Measurements from ENCODE around the gene FOXL3. TPM values are rescaled to one million over a fixed set of nuclear protein-coding genes. Genes with fewer than 3 reads are reported as not detected.

FOXL3 gene
- total RNA-seq, 1 experiment from 2014 or later = not detected

GRCh38 chr7:327991-328702 is 38.2 kb downstream of the FOXL3 start:
- no TSS peak for BruUV-seq (replicated peaks)
- intact Hi-C loops (cut with micrococcal nuclease) = loop anchor here (10.0 kb wide), 1 partner anchor 187 kb away; the partner anchor contains the start of gene PDGFA
- no peak overlapping the region for H3K4me2 ChIP-seq (ENCODE audit: low read length)
- TF ChIP-seq EZH2 (IDR thresholded peaks at IDR 0.05) = no peak
- no peak for TF ChIP-seq YY1 (IDR thresholded peaks at IDR 0.05; ENCODE audit: extremely low read depth, insufficient replicate concordance, low read depth, low read length)
- no peak for TF ChIP-seq SP1 (IDR thresholded peaks at IDR 0.05; ENCODE audit: low read depth)
- no peak for TF ChIP-seq ATF3 (IDR thresholded peaks at IDR 0.05)
- TF ChIP-seq POLR2AphosphoS5 (IDR thresholded peaks at IDR 0.05; ENCODE audit: low read depth, low read length) = no peak
- TF ChIP-seq ZBTB33 (IDR thresholded peaks at IDR 0.05; ENCODE audit: extremely low read depth, insufficient replicate concordance, low read length) = no peak
- no peak for TF ChIP-seq MAX (IDR thresholded peaks at IDR 0.05)
- no peak for TF ChIP-seq ZNF274 (IDR thresholded peaks at IDR 0.05; ENCODE audit: low read depth, low read length)
- TF ChIP-seq RAD21 (IDR thresholded peaks at IDR 0.05; ENCODE audit: low read depth) = no peak
- no peak for TF ChIP-seq TCF7L2 (IDR thresholded peaks at IDR 0.05; ENCODE audit: borderline replicate concordance, extremely low read depth, insufficient read depth, insufficient read length)
- no peak for TF ChIP-seq ZFX (IDR thresholded peaks at IDR 0.05)
- no peak for TF ChIP-seq CBX3 (IDR thresholded peaks at IDR 0.05; ENCODE audit: low read depth)
- no peak for TF ChIP-seq POLR2A (IDR thresholded peaks at IDR 0.05; ENCODE audit: borderline replicate concordance, extremely low read depth, insufficient read depth, insufficient read length)
- TF ChIP-seq EZH2phosphoT487 (IDR thresholded peaks at IDR 0.05; ENCODE audit: borderline replicate concordance) = no peak
- TF ChIP-seq CEBPB (IDR thresholded peaks at IDR 0.05; ENCODE audit: low read depth) = no peak
- no peak for TF ChIP-seq SIN3A (IDR thresholded peaks at IDR 0.05; ENCODE audit: low read depth)
- TF ChIP-seq ELF1 (IDR thresholded peaks at IDR 0.05; ENCODE audit: borderline replicate concordance, low read depth) = no peak
- no peak for TF ChIP-seq FOSL1 (IDR thresholded peaks at IDR 0.05; ENCODE audit: low read depth)
- TF ChIP-seq JUND (IDR thresholded peaks at IDR 0.05) = no peak
- H3K4me3 ChIP-seq (replicated peaks in 1 of 2; ENCODE audit: low read depth in 1 of 2, low read length in 2 of 2) = no peak overlapping the region
- peaks cover 2 to 7% of the 10 kb centered on the region in 2 experiments; a peak in 2 of 4 replicates for H3K4me1 ChIP-seq (ENCODE audit: control insufficient read depth in 1 of 2, insufficient read depth in 2 of 2, low read length in 2 of 2)
- H3K27me3 ChIP-seq (ENCODE audit: insufficient read depth, low read length) = no peaks in the 10 kb centered on the region; the same call in 1 of the 2 replicates
- no peak for DNase-seq (ENCODE audit: low read depth, low spot score)
- CTCF ChIA-PET = no interaction called here
- no peak for ATAC-seq
- RAD21 ChIA-PET (ENCODE audit: low non-redundant PET in 1 of 2, low total read pairs in 2 of 2, uncharacterized antibody in 2 of 2, unreplicated experiment in 2 of 2) = no interaction called here
- H3K79me2 ChIP-seq (ENCODE audit: insufficient read depth, low read length) = no peaks in the 10 kb centered on the region
- H4K20me1 ChIP-seq (ENCODE audit: insufficient read depth) = no peaks in the 10 kb centered on the region
- no peak overlapping the region for H3K9ac ChIP-seq (ENCODE audit: low read length)
- no peak overlapping the region for H3K27ac ChIP-seq (ENCODE audit: low read depth, low read length)
- no peaks in the 10 kb centered on the region for H3K9me3 ChIP-seq (ENCODE audit: control insufficient read depth in 1 of 2, insufficient read depth in 1 of 2, low read depth in 1 of 2, low read length in 2 of 2)
- H3K9me2 ChIP-seq (ENCODE audit: insufficient read depth) = no peaks in the 10 kb centered on the region
- H3K36me3 ChIP-seq (ENCODE audit: control insufficient read depth in 1 of 2, insufficient read depth in 2 of 2, low read length in 2 of 2) = no peaks in the 10 kb centered on the region
- POLR2A ChIA-PET = no interaction called here
- H2AFZ ChIP-seq (ENCODE audit: low read depth, low read length, poor library complexity, severe bottlenecking) = no peak overlapping the region
